H1 (cell line): ENCODE data around the gene GALNT2. TPM values are rescaled to one million over a fixed set of nuclear protein-coding genes. Genes with fewer than 3 reads are reported as not detected.

Experiments used
- CHD7 ChIP-seq: fragments of 300-600 bp; sonication (generic); IDR thresholded peaks from 2 replicates; pipeline ENCODE4 v1.7.1; 2012; ENCODE audit warnings: low read length, moderate library complexity, mild to moderate bottlenecking, inconsistent platforms; ENCODE audit not compliant: insufficient replicate concordance
- polyA plus RNA-seq, 7 experiments: library from polyadenylated mRNA; depleted of rRNA in 3 of 7; stranded (reverse) in 5 of 7; unstranded in 2 of 7; fragments of >200 nt in 5 of 7; fragments of 200-250 nt in 2 of 7; gene quantifications; 1 replicate in 5 of 7; 2 replicates in 1 of 7; 4 replicates in 1 of 7; pipeline versions ENCODE4 v1.2.1 to v1.2.3, GENCODE V29; 2011 to 2013; ENCODE audit warnings: missing spikeins in 2 of 7, mixed read lengths in 2 of 7
- total RNA-seq: library from RNA; stranded (reverse); fragmentation: NEBNext Ultra II Directional; extraction: Animal tissue kit (Norgen Biotek cat#: 25700); gene quantifications from 2 replicates; pipeline ENCODE4 v1.2.1, GENCODE V29; 2021

Gene GALNT2
- total and polyA plus RNA-seq, 2 of the 8 experiments (the other 6 are each of a cell fraction or from before 2014, with no cell fraction given): 34.5 to 75.3 TPM

- TF ChIP-seq CHD7: no peak
These were observed 62.3 kb downstream of the GALNT2 start (continued) for GRCh38 chr1:230129341-230129740.
